Esophagus (tissue), 2 donors: ENCODE measurements around the gene AUTS2. TPM values are rescaled to one million over a fixed set of nuclear protein-coding genes. Genes with fewer than 3 reads are reported as not detected.

ENCODE experiments used
- H3K27ac ChIP-seq, 2 donors: one replicate each; pipeline ENCODE4 v1.5.1; 2013; ENCODE audit warnings: low read depth in 2 of 2, mild to moderate bottlenecking in 2 of 2, inconsistent platforms in 1 of 2, low read length in 1 of 2, moderate library complexity in 1 of 2
- H3K27me3 ChIP-seq, 2 donors: one replicate each; pipeline ENCODE4 v1.6.1; 2013; ENCODE audit warnings: low read length in 2 of 2, control low read depth in 1 of 2, mild to moderate bottlenecking in 1 of 2; ENCODE audit not compliant: insufficient read depth in 2 of 2, control insufficient read depth in 1 of 2
- H3K36me3 ChIP-seq, 2 donors: one replicate each; pipeline ENCODE4 v1.6.1; 2013; ENCODE audit warnings: low read length in 1 of 2; ENCODE audit not compliant: control insufficient read depth in 2 of 2, insufficient read depth in 2 of 2
- H3K4me1 ChIP-seq, 2 donors: one replicate each; pipeline ENCODE4 v1.6.1; 2013; ENCODE audit warnings: low read length in 1 of 2; ENCODE audit not compliant: control insufficient read depth in 2 of 2, insufficient read depth in 2 of 2
- H3K4me3 ChIP-seq, 2 donors: one replicate each; pipeline ENCODE4 v1.5.1; 2013; ENCODE audit warnings: low read length in 2 of 2, mild to moderate bottlenecking in 2 of 2, low read depth in 1 of 2, moderate library complexity in 1 of 2
- H3K9me3 ChIP-seq, 2 donors: one replicate each; pipeline ENCODE4 v1.6.1; 2013; ENCODE audit warnings: mild to moderate bottlenecking in 2 of 2, low read depth in 1 of 2, low read length in 1 of 2, moderate library complexity in 1 of 2; ENCODE audit not compliant: control insufficient read depth in 2 of 2, insufficient read depth in 1 of 2
- WGBS, 2 donors: extraction: QIAGEN DNeasy Blood & Tissue Kit; methylation state at CpG; one replicate each; pipeline ENCODE4 v1.1.7; 2013; 5-methylcytosine and 5-hydroxymethylcytosine counted together
- polyA plus RNA-seq, 2 donors: library from polyadenylated mRNA; stranded (reverse); fragments of 200-250 nt; gene quantifications; one replicate each; pipeline ENCODE4 v1.2.3, GENCODE V29; 2013
- donor health status: healthy with polysubstance abuse.
- donor health status: Bipolar disorder and iron deficiency.

The AUTS2 gene
- polyA plus RNA-seq, 2 donors, result 8.3 to 15.6 TPM

- Histone ChIP-seq H3K27ac (no peak overlapping the region), H3K4me3 (no peak overlapping the region), H3K4me1 (no peaks in the 10 kb centered on the region), H3K27me3 (peaks cover 0 to 2% of the 10 kb centered on the region in 2 donors), H3K36me3 (no peaks in the 10 kb centered on the region), H3K9me3 (peaks cover 0 to 2% of the 10 kb centered on the region in 2 donors)
- WGBS, 2 donors, result 50 to 76% methylated on average over 1 of the region's 1 CpG
Measured at GRCh38 chr7:70553364-70553763, 955.1 kb downstream of the AUTS2 start.

GRCh38 chr7:70554646-70555045, 956.4 kb downstream of the AUTS2 start:
- Histone ChIP-seq H3K27ac (no peak overlapping the region), H3K4me3 (no peak overlapping the region), H3K36me3 (no peaks in the 10 kb centered on the region), H3K4me1 (no peaks in the 10 kb centered on the region), H3K9me3 (peaks cover 0 to 4% of the 10 kb centered on the region in 2 donors), H3K27me3 (peaks cover 2% of the 10 kb centered on the region in 2 donors)
- WGBS, 2 donors, result 92 to 95% methylated on average over 1 of the region's 1 CpG

GRCh38 chr7:70556761-70557160, 958.5 kb downstream of the AUTS2 start:
- no peak overlapping the region for H3K27ac ChIP-seq
- H3K36me3 ChIP-seq, result no peaks in the 10 kb centered on the region
- H3K4me1 ChIP-seq, result no peaks in the 10 kb centered on the region
- peaks cover 0 to 4% of the 10 kb centered on the region in 2 donors for H3K9me3 ChIP-seq
- H3K27me3 ChIP-seq, result peaks cover 2 to 3% of the 10 kb centered on the region in 2 donors
- H3K4me3 ChIP-seq, result no peak overlapping the region
- WGBS, 2 donors, result 91 to 92% methylated on average over 2 of the region's 2 CpGs

GRCh38 chr7:70557338-70557737, 959.1 kb downstream of the AUTS2 start:
- peaks cover 2 to 3% of the 10 kb centered on the region in 2 donors for H3K27me3 ChIP-seq
- H3K4me3 ChIP-seq, result no peak overlapping the region
- H3K4me1 ChIP-seq, result no peaks in the 10 kb centered on the region
- no peaks in the 10 kb centered on the region for H3K36me3 ChIP-seq
- 71 to 75% methylated on average over 4 of the region's 4 CpGs for WGBS, 2 donors
- H3K27ac ChIP-seq, result no peak overlapping the region
- peaks cover 0 to 4% of the 10 kb centered on the region in 2 donors for H3K9me3 ChIP-seq

- Histone ChIP-seq H3K36me3 (no peaks in the 10 kb centered on the region), H3K4me1 (no peaks in the 10 kb centered on the region), H3K9me3 (peaks cover 0 to 4% of the 10 kb centered on the region in 2 donors), H3K27me3 (peaks cover 2 to 3% of the 10 kb centered on the region in 2 donors), H3K27ac (no peak overlapping the region), H3K4me3 (no peak overlapping the region)
- WGBS, 2 donors, result 89 to 93% methylated on average over 5 of the region's 5 CpGs
Measured at GRCh38 chr7:70559815-70560214, 961.5 kb downstream of the AUTS2 start.

GRCh38 chr7:70563960-70564359, 965.7 kb downstream of the AUTS2 start:
- no peaks in the 10 kb centered on the region for H3K36me3 ChIP-seq
- no peaks in the 10 kb centered on the region for H3K4me1 ChIP-seq
- H3K9me3 ChIP-seq, result peaks cover 0 to under 1% of the 10 kb centered on the region in 2 donors
- WGBS, 2 donors, result 83 to 86% methylated on average over 2 of the region's 2 CpGs
- peaks cover 0 to 3% of the 10 kb centered on the region in 2 donors for H3K27me3 ChIP-seq
- H3K27ac ChIP-seq, result no peak overlapping the region
- no peak overlapping the region for H3K4me3 ChIP-seq

- H3K4me3 ChIP-seq, result no peak overlapping the region
- WGBS, 2 donors, result 44 to 59% methylated on average over 4 of the region's 4 CpGs
- no peak overlapping the region for H3K27ac ChIP-seq
- no peaks in the 10 kb centered on the region for H3K9me3 ChIP-seq
- H3K36me3 ChIP-seq, result no peaks in the 10 kb centered on the region
- no peaks in the 10 kb centered on the region for H3K27me3 ChIP-seq
- H3K4me1 ChIP-seq, result no peaks in the 10 kb centered on the region
Measured at GRCh38 chr7:70565721-70566370, 967.6 kb downstream of the AUTS2 start.

GRCh38 chr7:70566671-70567070, 968.4 kb downstream of the AUTS2 start:
- H3K4me1 ChIP-seq, result peaks cover 0 to 2% of the 10 kb centered on the region in 2 donors
- no peaks in the 10 kb centered on the region for H3K27me3 ChIP-seq
- H3K9me3 ChIP-seq, result no peaks in the 10 kb centered on the region
- no peak overlapping the region for H3K4me3 ChIP-seq
- H3K36me3 ChIP-seq, result no peaks in the 10 kb centered on the region
- H3K27ac ChIP-seq, result no peak overlapping the region
- 49 to 64% methylated on average over 3 of the region's 3 CpGs for WGBS, 2 donors

- H3K27ac ChIP-seq, result no peak overlapping the region
- H3K4me1 ChIP-seq, result peaks cover 0 to 2% of the 10 kb centered on the region in 2 donors
- no peaks in the 10 kb centered on the region for H3K9me3 ChIP-seq
- H3K4me3 ChIP-seq, result no peak overlapping the region
- 76 to 89% methylated on average over 8 of the region's 8 CpGs for WGBS, 2 donors
- H3K27me3 ChIP-seq, result no peaks in the 10 kb centered on the region
- no peaks in the 10 kb centered on the region for H3K36me3 ChIP-seq
Measured at GRCh38 chr7:70568674-70569334, 970.5 kb downstream of the AUTS2 start.
